ENCODE results near the gene MEN1.

- TF ChIP-seq PATZ1 (CRISPR knock-in tag; IDR thresholded peaks at IDR 0.05; ENCODE audit: borderline replicate concordance), result no peak
- TF ChIP-seq CREB5 (CRISPR knock-in tag; IDR thresholded peaks at IDR 0.05; ENCODE audit: low read depth), result no peak
- TF ChIP-seq ARNTL (CRISPR knock-in tag; IDR thresholded peaks at IDR 0.05; ENCODE audit: borderline replicate concordance, low read depth), result no peak
- TF ChIP-seq BACH2 (CRISPR knock-in tag; IDR thresholded peaks at IDR 0.05; ENCODE audit: borderline replicate concordance), result no peak
- no peak for TF ChIP-seq SNAI2 (CRISPR knock-in tag; IDR thresholded peaks at IDR 0.05)
- no peak for TF ChIP-seq POU6F1 (CRISPR knock-in tag; IDR thresholded peaks at IDR 0.05; ENCODE audit: borderline replicate concordance, low read depth)
Observed at GRCh38 chr11:64767344-64768299, 42.7 kb downstream of the MEN1 start.
